ENCODE measurements around the gene RASGEF1C.

GRCh38 chr5:180085837-180086236 is 123.2 kb downstream of the RASGEF1C start:
- TF ChIP-seq CTCF (IDR thresholded peaks at IDR 0.05 in 8 of 11, conservative IDR thresholded peaks at IDR 0.05 in 3 of 11), result no peak
- TF ChIP-seq POLR2AphosphoS5 (IDR thresholded peaks at IDR 0.05), result no peak
